Measurements from ENCODE around the gene KIF1B. TPM values are rescaled to one million over a fixed set of nuclear protein-coding genes. Genes with fewer than 3 reads are reported as not detected.
A peak's percentile ranks its signal among the peaks of the same experiment; 100 is the strongest.
"Not testable (repeated sequence)": the region's sequence is repeated elsewhere in the genome, so short reads cannot be mapped to it uniquely, and the experiment has no call there.

The KIF1B gene
- total and polyA plus RNA-seq, 2 experiments from 2014 or later, result 21.5 to 68.4 TPM

- H2AFZ ChIP-seq; H3K4me1 Mint-ChIP-seq; H4K20me1 ChIP-seq (replicated peaks; ENCODE audit: insufficient read depth); H3K9me2 ChIP-seq (ENCODE audit: insufficient read depth); H3K4me2 ChIP-seq; ATAC-seq; DNase-seq (ENCODE audit: low spot score); H3K9me3 Mint-ChIP-seq; H3F3A ChIP-seq (replicated peaks; ENCODE audit: low read depth); H3K4me1 ChIP-seq (ENCODE audit: insufficient read depth); H3K4me3 ChIP-seq; H3K4me3 Mint-ChIP-seq; H3K27me3 Mint-ChIP-seq (ENCODE audit: insufficient read depth, low read depth, poor library complexity); H3K27ac Mint-ChIP-seq; H3K27me3 ChIP-seq (ENCODE audit: insufficient read depth): not testable (repeated sequence)
- H3K36me3 Mint-ChIP-seq (ENCODE audit: low read depth), result peaks cover 60% of the 10 kb centered on the region
- 0 out of 2 replicates have a peak overlapping the region, but pooled peaks have one; percentile 3 for H3K27ac ChIP-seq (ENCODE audit: low read depth)
- H3K79me2 ChIP-seq (replicated peaks; ENCODE audit: insufficient read depth), result peaks cover 12% of the 10 kb centered on the region
- peaks cover 30% of the 10 kb centered on the region for H3K36me3 ChIP-seq (ENCODE audit: insufficient read depth)
These were observed 49.2 kb downstream of the KIF1B start for GRCh38 chr1:10259547-10259946.

- H3K4me1 Mint-ChIP-seq, result no peaks in the 10 kb centered on the region
These were observed 53.2 kb downstream of the KIF1B start for GRCh38 chr1:10263450-10264082.

GRCh38 chr1:10265027-10265426, 54.7 kb downstream of the KIF1B start:
- no peaks in the 10 kb centered on the region for H3K27me3 ChIP-seq (ENCODE audit: insufficient read depth)
- H3K79me2 ChIP-seq (replicated peaks; ENCODE audit: insufficient read depth), result no peaks in the 10 kb centered on the region
- no peaks in the 10 kb centered on the region for H3K4me1 ChIP-seq (ENCODE audit: insufficient read depth)
- Mint-ChIP-seq H3K36me3 (ENCODE audit: low read depth) (peaks cover 45% of the 10 kb centered on the region), H3K27me3 (ENCODE audit: insufficient read depth, low read depth, poor library complexity) (no peaks in the 10 kb centered on the region), H3K27ac (no peak overlapping the region), H3K4me3 (no peak overlapping the region), H3K4me1 (no peaks in the 10 kb centered on the region), H3K9me3 (no peaks in the 10 kb centered on the region)
- no peak overlapping the region for H3K4me3 ChIP-seq
- 0 out of 2 replicates have a peak, but pooled peaks cover under 1% of the 10 kb centered on the region for H3F3A ChIP-seq (replicated peaks; ENCODE audit: low read depth)
- no peak overlapping the region for H3K4me2 ChIP-seq
- H3K27ac ChIP-seq (ENCODE audit: low read depth), result no peak overlapping the region
- TF ChIP-seq EZH2 (IDR thresholded peaks at IDR 0.05; ENCODE audit: low read depth, unreplicated experiment) (no peak), POLR2AphosphoS5 (IDR thresholded peaks at IDR 0.05; ENCODE audit: low read depth) (no peak), ZNF331 (CRISPR knock-in tag; IDR thresholded peaks at IDR 0.05; ENCODE audit: low read depth) (no peak), ZNF114 (CRISPR knock-in tag; IDR thresholded peaks at IDR 0.05) (no peak), JUNB (IDR thresholded peaks at IDR 0.05; ENCODE audit: unreplicated experiment) (no peak), REST (IDR thresholded peaks at IDR 0.05; ENCODE audit: unreplicated experiment) (no peak)
- DNase-seq (ENCODE audit: low spot score) (no peak), ATAC-seq (no peak)
- H4K20me1 ChIP-seq (replicated peaks; ENCODE audit: insufficient read depth), result no peaks in the 10 kb centered on the region; the same call in 1 of the 2 replicates
- H3K9me2 ChIP-seq (ENCODE audit: insufficient read depth), result no peaks in the 10 kb centered on the region
- H2AFZ ChIP-seq, result no peak overlapping the region
- H3K36me3 ChIP-seq (ENCODE audit: insufficient read depth), result peaks cover 31% of the 10 kb centered on the region

More at GRCh38 chr1:10263450-10264082, 53.2 kb downstream of the KIF1B start:
- no peaks in the 10 kb centered on the region for H3K79me2 ChIP-seq (replicated peaks; ENCODE audit: insufficient read depth)
- H3K27ac ChIP-seq (ENCODE audit: low read depth), result no peak overlapping the region; the same call in 1 of the 2 replicates
- TF ChIP-seq ETS1 (IDR thresholded peaks at IDR 0.05) (no peak), STAT1 (IDR thresholded peaks at IDR 0.05; ENCODE audit: unreplicated experiment) (no peak)
- no peaks in the 10 kb centered on the region for H3K9me3 Mint-ChIP-seq
- no peak overlapping the region for H2AFZ ChIP-seq
- no peaks in the 10 kb centered on the region; the same call in 1 of the 2 replicates for H4K20me1 ChIP-seq (replicated peaks; ENCODE audit: insufficient read depth)
- no peaks in the 10 kb centered on the region for H3K4me1 ChIP-seq (ENCODE audit: insufficient read depth)
- H3K27me3 Mint-ChIP-seq (ENCODE audit: insufficient read depth, low read depth, poor library complexity), result no peaks in the 10 kb centered on the region
- no peaks in the 10 kb centered on the region for H3K27me3 ChIP-seq (ENCODE audit: insufficient read depth)
- peaks cover 32% of the 10 kb centered on the region for H3K36me3 ChIP-seq (ENCODE audit: insufficient read depth)
- H3K4me2 ChIP-seq, result no peak overlapping the region
- peaks cover 52% of the 10 kb centered on the region for H3K36me3 Mint-ChIP-seq (ENCODE audit: low read depth)
- no peak overlapping the region for H3K27ac Mint-ChIP-seq
- no peak overlapping the region for H3K4me3 ChIP-seq
- no peaks in the 10 kb centered on the region for H3K9me2 ChIP-seq (ENCODE audit: insufficient read depth)
- ATAC-seq (no peak), DNase-seq (ENCODE audit: low spot score) (no peak)
- H3K4me3 Mint-ChIP-seq, result no peak overlapping the region
- 0 out of 2 replicates have a peak, but pooled peaks cover 2% of the 10 kb centered on the region for H3F3A ChIP-seq (replicated peaks; ENCODE audit: low read depth)
